Measurements from ENCODE around the gene ENTPD6. TPM values are rescaled to one million over a fixed set of nuclear protein-coding genes. Genes with fewer than 3 reads are reported as not detected.

The ENTPD6 gene
- total RNA-seq, 4 donors from 2014 or later: 62.2 to 114 (median 67.0) TPM

GRCh38 chr20:25269833-25270170 is 74.3 kb downstream of the ENTPD6 start:
- Histone ChIP-seq H3K36me3 (peaks cover 0 to 57% (median 9%) of the 10 kb centered on the region in 3 donors), H3K4me3 (no peak overlapping the region), H3K27ac (no peak overlapping the region), H3K27me3 (no peaks in the 10 kb centered on the region), H3K9me3 (no peaks in the 10 kb centered on the region), H3K4me1 (no peaks in the 10 kb centered on the region)
- no peak for DNase-seq (ENCODE audit: low spot score in 2 of 2)
- WGBS, 2 donors: 96 to 97% methylated on average over 6 of the region's 6 CpGs
- TF ChIP-seq POLR2A (IDR thresholded peaks at IDR 0.05): no peak
- TF ChIP-seq EP300 (IDR thresholded peaks at IDR 0.05): no peak
- no peak for TF ChIP-seq CTCF (IDR thresholded peaks at IDR 0.05)

GRCh38 chr20:25270829-25271251 is 75.3 kb downstream of the ENTPD6 start:
- no peaks in the 10 kb centered on the region for H3K9me3 ChIP-seq
- 80 to 87% methylated on average over 12 of the region's 12 CpGs for WGBS, 2 donors
- H3K4me3 ChIP-seq: no peak overlapping the region
- H3K4me1 ChIP-seq: no peaks in the 10 kb centered on the region
- peaks cover 0 to 66% (median 9%) of the 10 kb centered on the region in 3 donors for H3K36me3 ChIP-seq
- TF ChIP-seq CTCF (IDR thresholded peaks at IDR 0.05): no peak
- TF ChIP-seq EP300 (IDR thresholded peaks at IDR 0.05): no peak
- no peak for TF ChIP-seq POLR2A (IDR thresholded peaks at IDR 0.05)
- no peak overlapping the region for H3K27ac ChIP-seq
- DNase-seq (ENCODE audit: low spot score in 2 of 2): no peak
- no peaks in the 10 kb centered on the region for H3K27me3 ChIP-seq

GRCh38 chr20:25271486-25272222 is 76.1 kb downstream of the ENTPD6 start:
- Histone ChIP-seq H3K27ac (no peak overlapping the region), H3K4me1 (no peaks in the 10 kb centered on the region), H3K27me3 (no peaks in the 10 kb centered on the region), H3K9me3 (no peaks in the 10 kb centered on the region), H3K4me3 (no peak overlapping the region), H3K36me3 (peaks cover 2 to 75% (median 9%) of the 10 kb centered on the region in 3 donors)
- WGBS, 2 donors: 88 to 95% methylated on average over 13 of the region's 13 CpGs
- no peak for DNase-seq (ENCODE audit: low spot score in 2 of 2)
- TF ChIP-seq POLR2A (IDR thresholded peaks at IDR 0.05): no peak
- no peak for TF ChIP-seq CTCF (IDR thresholded peaks at IDR 0.05)
- TF ChIP-seq EP300 (IDR thresholded peaks at IDR 0.05): no peak

- Histone ChIP-seq H3K4me1 (no peaks in the 10 kb centered on the region), H3K36me3 (peaks cover 2 to 82% (median 9%) of the 10 kb centered on the region in 3 donors), H3K27ac (no peak overlapping the region), H3K27me3 (no peaks in the 10 kb centered on the region), H3K4me3 (no peak overlapping the region), H3K9me3 (no peaks in the 10 kb centered on the region)
- 84 to 88% methylated on average over 19 of the region's 19 CpGs for WGBS, 2 donors
- no peak for DNase-seq (ENCODE audit: low spot score in 2 of 2)
- no peak for TF ChIP-seq POLR2A (IDR thresholded peaks at IDR 0.05)
- TF ChIP-seq EP300 (IDR thresholded peaks at IDR 0.05): no peak
- TF ChIP-seq CTCF (IDR thresholded peaks at IDR 0.05): no peak
Observed at GRCh38 chr20:25272223-25273000, 76.9 kb downstream of the ENTPD6 start.

- H3K4me3 ChIP-seq: no peak overlapping the region
- TF ChIP-seq POLR2A (IDR thresholded peaks at IDR 0.05) (no peak), EP300 (IDR thresholded peaks at IDR 0.05) (no peak), CTCF (IDR thresholded peaks at IDR 0.05) (no peak)
- no peak for DNase-seq (ENCODE audit: low spot score in 2 of 2)
- no peaks in the 10 kb centered on the region for H3K4me1 ChIP-seq
- 80 to 90% methylated on average over 10 of the region's 10 CpGs for WGBS, 2 donors
- H3K27ac ChIP-seq: no peak overlapping the region
- H3K27me3 ChIP-seq: no peaks in the 10 kb centered on the region
- H3K9me3 ChIP-seq: no peaks in the 10 kb centered on the region
- H3K36me3 ChIP-seq: peaks cover 2 to 88% (median 9%) of the 10 kb centered on the region in 3 donors
Observed at GRCh38 chr20:25273046-25273445, 77.5 kb downstream of the ENTPD6 start.
